Prostate gland (tissue), 2 donors: ENCODE results near the gene LIMS2.

Source experiments
- POLR2A ChIP-seq: fragments of 450-650 bp; IDR thresholded peaks from one replicate; pipeline ENCODE4 v1.6.1; 2016; ENCODE audit warnings: antibody characterized with exemption, mild to moderate bottlenecking
- POLR2AphosphoS5 ChIP-seq: sonication (generic); formaldehyde crosslinking; IDR thresholded peaks from one replicate; pipeline ENCODE4 v1.6.1; 2017; ENCODE audit warnings: antibody characterized with exemption
- TF ChIP-seq, protein P1 (sequence below), 4 experiments: fragments of 200-600 bp in 2 of 4; fragments of 450-650 bp in 2 of 4; sonication (generic) in 2 of 4; IDR thresholded peaks; 1 replicate in 3 of 4; 2 replicates in 1 of 4; pipeline ENCODE4 v1.5.1; 2016 to 2019; ENCODE audit warnings: antibody characterized with exemption in 4 of 4, mild to moderate bottlenecking in 2 of 4, moderate library complexity in 2 of 4

DNA sequence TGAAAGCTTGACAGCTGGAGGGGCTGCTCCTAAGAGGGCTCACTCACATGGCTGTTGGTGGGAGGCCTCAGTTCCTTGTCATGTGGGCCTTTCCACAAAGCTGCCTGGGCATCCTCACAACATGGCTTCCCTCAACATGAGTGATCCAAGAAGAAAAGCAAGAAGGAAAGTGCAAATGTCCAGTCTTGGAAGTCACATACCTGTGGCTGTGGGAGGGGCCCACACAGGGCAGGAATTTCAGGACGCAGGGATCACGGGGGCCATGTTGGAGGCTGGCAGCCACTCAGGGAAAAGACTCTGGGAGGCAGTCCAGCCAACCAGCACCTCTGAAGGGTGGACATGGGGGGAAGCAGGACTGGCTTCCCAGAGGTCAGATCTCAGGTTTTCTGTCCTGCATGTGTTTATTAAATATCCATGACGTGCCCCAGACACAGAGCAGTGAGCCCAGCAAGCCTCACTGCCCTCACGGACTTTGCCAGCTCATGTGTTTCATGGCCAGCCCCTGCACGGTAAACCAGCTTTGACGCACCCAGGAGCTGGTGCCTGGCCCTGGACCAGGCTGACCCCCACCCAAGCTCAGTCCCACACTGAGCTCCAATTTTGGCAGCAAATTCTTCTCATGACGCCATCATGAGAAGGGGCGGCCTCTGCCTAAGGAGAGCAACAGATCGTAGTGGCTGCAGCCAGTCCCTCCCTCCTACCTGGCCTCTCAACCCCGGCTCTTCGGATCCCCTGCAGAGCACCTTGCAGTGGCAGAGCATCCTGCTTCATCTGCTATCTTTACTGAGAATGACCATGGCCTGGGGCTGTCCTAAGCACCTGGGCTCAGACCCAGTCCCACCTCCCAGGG lies 64.0 kb downstream of the LIMS2 start:
- TF ChIP-seq POLR2AphosphoS5: no peak
- TF ChIP-seq, protein P1, sequence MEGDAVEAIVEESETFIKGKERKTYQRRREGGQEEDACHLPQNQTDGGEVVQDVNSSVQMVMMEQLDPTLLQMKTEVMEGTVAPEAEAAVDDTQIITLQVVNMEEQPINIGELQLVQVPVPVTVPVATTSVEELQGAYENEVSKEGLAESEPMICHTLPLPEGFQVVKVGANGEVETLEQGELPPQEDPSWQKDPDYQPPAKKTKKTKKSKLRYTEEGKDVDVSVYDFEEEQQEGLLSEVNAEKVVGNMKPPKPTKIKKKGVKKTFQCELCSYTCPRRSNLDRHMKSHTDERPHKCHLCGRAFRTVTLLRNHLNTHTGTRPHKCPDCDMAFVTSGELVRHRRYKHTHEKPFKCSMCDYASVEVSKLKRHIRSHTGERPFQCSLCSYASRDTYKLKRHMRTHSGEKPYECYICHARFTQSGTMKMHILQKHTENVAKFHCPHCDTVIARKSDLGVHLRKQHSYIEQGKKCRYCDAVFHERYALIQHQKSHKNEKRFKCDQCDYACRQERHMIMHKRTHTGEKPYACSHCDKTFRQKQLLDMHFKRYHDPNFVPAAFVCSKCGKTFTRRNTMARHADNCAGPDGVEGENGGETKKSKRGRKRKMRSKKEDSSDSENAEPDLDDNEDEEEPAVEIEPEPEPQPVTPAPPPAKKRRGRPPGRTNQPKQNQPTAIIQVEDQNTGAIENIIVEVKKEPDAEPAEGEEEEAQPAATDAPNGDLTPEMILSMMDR (IDR thresholded peaks at IDR 0.05): no peak
- no peak for TF ChIP-seq POLR2A
